GM20431 (cell line): ENCODE measurements around the gene PLIN4.
"Not testable (repeated sequence)": the region's sequence is repeated elsewhere in the genome, so short reads cannot be mapped to it uniquely, and the experiment has no call there.

Experiments used
- in situ Hi-C: fragments of 300-500 bp; cut with MseI, MboI; formaldehyde crosslinking; loops from one replicate; pipeline ENCODE4 v1.15.0; 2020; ENCODE audit warnings: low sequenced_read_pairs; ENCODE audit not compliant: unreplicated experiment

PLIN4 gene

GRCh38 chr19:4547303-4548237, 29.3 kb upstream of the PLIN4 start:
- in situ Hi-C loops: no loop called here

GRCh38 chr19:4543842-4544647, 25.8 kb upstream of the PLIN4 start:
- in situ Hi-C loops: no loop called here

- in situ Hi-C loops: no loop called here
These were observed 24.9 kb upstream of the PLIN4 start for GRCh38 chr19:4542896-4543841.

- in situ Hi-C loops: not testable (repeated sequence)
These were observed 23.5 kb upstream of the PLIN4 start for GRCh38 chr19:4541806-4542145.

- in situ Hi-C loops: no loop called here
These were observed 23.0 kb upstream of the PLIN4 start for GRCh38 chr19:4541114-4541805.

GRCh38 chr19:4539693-4540581, 21.7 kb upstream of the PLIN4 start, which contains the start of gene LRG1:
Gene LRG1, minus strand, starts transcription at chr19:4540036. Its CDS starts 23 bp downstream, at chr19:4540013.
- in situ Hi-C loops: no loop called here

GRCh38 chr19:4539169-4539692, 20.9 kb upstream of the PLIN4 start:
- in situ Hi-C loops: no loop called here

GRCh38 chr19:4538601-4538954, 20.3 kb upstream of the PLIN4 start:
- in situ Hi-C loops: no loop called here

GRCh38 chr19:4537953-4538600, 19.8 kb upstream of the PLIN4 start:
- in situ Hi-C loops: no loop called here

GRCh38 chr19:4536798-4537197, 18.5 kb upstream of the PLIN4 start:
- in situ Hi-C loops: no loop called here

- in situ Hi-C loops: no loop called here
These were observed 16.8 kb upstream of the PLIN4 start, which contains the start of gene PLIN5 for GRCh38 chr19:4534836-4535658. Gene PLIN5, minus strand, starts transcription at chr19:4535224. Its CDS starts 1,150 bp downstream, at chr19:4534074.

- in situ Hi-C loops: no loop called here
These were observed 15.6 kb upstream of the PLIN4 start for GRCh38 chr19:4533835-4534424.

GRCh38 chr19:4533334-4533733, 15.0 kb upstream of the PLIN4 start:
- in situ Hi-C loops: no loop called here

- in situ Hi-C loops: no loop called here
These were observed 13.4 kb upstream of the PLIN4 start for GRCh38 chr19:4531562-4532165.

- in situ Hi-C loops: no loop called here
These were observed 11.7 kb upstream of the PLIN4 start for GRCh38 chr19:4529924-4530522.

GRCh38 chr19:4528843-4529242, 10.6 kb upstream of the PLIN4 start:
- in situ Hi-C loops: no loop called here
